ENCODE measurements around the gene RAET1G. TPM values are rescaled to one million over a fixed set of nuclear protein-coding genes. Genes with fewer than 3 reads are reported as not detected.

The RAET1G gene
- polyA plus RNA-seq, 1 of the 3 experiments (the other 2 are of a cell fraction): 2.5 TPM

DNA sequence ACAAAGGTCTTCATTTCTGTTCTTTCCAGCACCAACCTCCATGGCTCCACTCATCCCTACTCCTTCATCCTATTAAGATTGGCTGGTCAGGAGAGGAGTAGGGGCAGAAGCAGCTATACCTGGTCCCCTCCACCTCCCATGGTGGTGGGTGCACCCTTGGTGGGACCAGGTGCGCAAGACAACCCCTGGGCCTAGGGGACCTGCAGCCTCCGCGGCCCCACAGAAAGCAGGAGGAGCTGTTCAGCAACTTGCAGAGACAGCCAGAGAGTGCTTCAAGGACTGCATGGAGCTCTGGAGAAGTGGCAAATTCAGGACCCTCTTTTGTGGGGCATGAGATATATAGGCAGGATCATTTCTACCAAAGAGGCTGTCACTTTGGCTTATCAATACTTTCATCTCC, 28.7 kb upstream of the RAET1G start:
- Histone ChIP-seq H3K79me2 (ENCODE audit: insufficient read depth) (no peaks in the 10 kb centered on the region), H3K4me1 (ENCODE audit: control insufficient read depth in 1 of 2, insufficient read depth in 2 of 2, low read depth in 1 of 2, low read length in 1 of 2) (no peaks in the 10 kb centered on the region), H3F3A (replicated peaks; ENCODE audit: insufficient read depth) (no peaks in the 10 kb centered on the region), H3K27ac (ENCODE audit: low read depth in 2 of 2, low read length in 1 of 2) (no peak overlapping the region), H3K4me3 (ENCODE audit: low read depth in 2 of 2, low read length in 1 of 2) (no peak overlapping the region), H3K4me2 (no peak overlapping the region), H3K36me3 (replicated peaks in 1 of 2; ENCODE audit: control insufficient read depth in 1 of 2, insufficient read depth in 2 of 2, low read length in 1 of 2) (no peaks in the 10 kb centered on the region), H2AFZ (ENCODE audit: low read depth) (no peak overlapping the region), H3K27me3 (ENCODE audit: insufficient read depth) (peaks cover 47% of the 10 kb centered on the region), H3K9me2 (no peaks in the 10 kb centered on the region), H4K20me1 (ENCODE audit: insufficient read depth) (no peaks in the 10 kb centered on the region), H3K9ac (no peak overlapping the region), H3K9me3 (no peaks in the 10 kb centered on the region)
- POLR2A ChIA-PET: no interaction called here
- 77% methylated on average over 3 of the region's 3 CpGs for WGBS (ENCODE audit: low lambda C conversion rate)
- DNase-seq: no peak
- TF ChIP-seq SIN3A (IDR thresholded peaks at IDR 0.05; ENCODE audit: borderline replicate concordance, low read depth, low read length) (no peak), FOXM1 (IDR thresholded peaks at IDR 0.05; ENCODE audit: low read depth) (no peak), YY1 (IDR thresholded peaks at IDR 0.05; ENCODE audit: low read depth) (no peak), RXRA (IDR thresholded peaks at IDR 0.05; ENCODE audit: borderline replicate concordance, low read depth) (no peak), TAF1 (IDR thresholded peaks at IDR 0.05; ENCODE audit: borderline replicate concordance, low read depth, low read length) (no peak)
- TF ChIP-seq, protein P1, sequence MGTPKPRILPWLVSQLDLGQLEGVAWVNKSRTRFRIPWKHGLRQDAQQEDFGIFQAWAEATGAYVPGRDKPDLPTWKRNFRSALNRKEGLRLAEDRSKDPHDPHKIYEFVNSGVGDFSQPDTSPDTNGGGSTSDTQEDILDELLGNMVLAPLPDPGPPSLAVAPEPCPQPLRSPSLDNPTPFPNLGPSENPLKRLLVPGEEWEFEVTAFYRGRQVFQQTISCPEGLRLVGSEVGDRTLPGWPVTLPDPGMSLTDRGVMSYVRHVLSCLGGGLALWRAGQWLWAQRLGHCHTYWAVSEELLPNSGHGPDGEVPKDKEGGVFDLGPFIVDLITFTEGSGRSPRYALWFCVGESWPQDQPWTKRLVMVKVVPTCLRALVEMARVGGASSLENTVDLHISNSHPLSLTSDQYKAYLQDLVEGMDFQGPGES (IDR thresholded peaks at IDR 0.05; ENCODE audit: low read depth, low read length): no peak
- TF ChIP-seq, protein P2, sequence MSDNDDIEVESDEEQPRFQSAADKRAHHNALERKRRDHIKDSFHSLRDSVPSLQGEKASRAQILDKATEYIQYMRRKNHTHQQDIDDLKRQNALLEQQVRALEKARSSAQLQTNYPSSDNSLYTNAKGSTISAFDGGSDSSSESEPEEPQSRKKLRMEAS (IDR thresholded peaks at IDR 0.05; ENCODE audit: low read depth): no peak
- TF ChIP-seq, protein P3, sequence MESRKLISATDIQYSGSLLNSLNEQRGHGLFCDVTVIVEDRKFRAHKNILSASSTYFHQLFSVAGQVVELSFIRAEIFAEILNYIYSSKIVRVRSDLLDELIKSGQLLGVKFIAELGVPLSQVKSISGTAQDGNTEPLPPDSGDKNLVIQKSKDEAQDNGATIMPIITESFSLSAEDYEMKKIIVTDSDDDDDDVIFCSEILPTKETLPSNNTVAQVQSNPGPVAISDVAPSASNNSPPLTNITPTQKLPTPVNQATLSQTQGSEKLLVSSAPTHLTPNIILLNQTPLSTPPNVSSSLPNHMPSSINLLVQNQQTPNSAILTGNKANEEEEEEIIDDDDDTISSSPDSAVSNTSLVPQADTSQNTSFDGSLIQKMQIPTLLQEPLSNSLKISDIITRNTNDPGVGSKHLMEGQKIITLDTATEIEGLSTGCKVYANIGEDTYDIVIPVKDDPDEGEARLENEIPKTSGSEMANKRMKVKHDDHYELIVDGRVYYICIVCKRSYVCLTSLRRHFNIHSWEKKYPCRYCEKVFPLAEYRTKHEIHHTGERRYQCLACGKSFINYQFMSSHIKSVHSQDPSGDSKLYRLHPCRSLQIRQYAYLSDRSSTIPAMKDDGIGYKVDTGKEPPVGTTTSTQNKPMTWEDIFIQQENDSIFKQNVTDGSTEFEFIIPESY (IDR thresholded peaks at IDR 0.05; ENCODE audit: borderline replicate concordance, low read depth): no peak
- TF ChIP-seq, protein P4, sequence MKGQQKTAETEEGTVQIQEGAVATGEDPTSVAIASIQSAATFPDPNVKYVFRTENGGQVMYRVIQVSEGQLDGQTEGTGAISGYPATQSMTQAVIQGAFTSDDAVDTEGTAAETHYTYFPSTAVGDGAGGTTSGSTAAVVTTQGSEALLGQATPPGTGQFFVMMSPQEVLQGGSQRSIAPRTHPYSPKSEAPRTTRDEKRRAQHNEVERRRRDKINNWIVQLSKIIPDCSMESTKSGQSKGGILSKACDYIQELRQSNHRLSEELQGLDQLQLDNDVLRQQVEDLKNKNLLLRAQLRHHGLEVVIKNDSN (IDR thresholded peaks at IDR 0.05; ENCODE audit: borderline replicate concordance, low read depth): no peak
- TF ChIP-seq, protein P5, sequence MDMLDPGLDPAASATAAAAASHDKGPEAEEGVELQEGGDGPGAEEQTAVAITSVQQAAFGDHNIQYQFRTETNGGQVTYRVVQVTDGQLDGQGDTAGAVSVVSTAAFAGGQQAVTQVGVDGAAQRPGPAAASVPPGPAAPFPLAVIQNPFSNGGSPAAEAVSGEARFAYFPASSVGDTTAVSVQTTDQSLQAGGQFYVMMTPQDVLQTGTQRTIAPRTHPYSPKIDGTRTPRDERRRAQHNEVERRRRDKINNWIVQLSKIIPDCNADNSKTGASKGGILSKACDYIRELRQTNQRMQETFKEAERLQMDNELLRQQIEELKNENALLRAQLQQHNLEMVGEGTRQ (IDR thresholded peaks at IDR 0.05; ENCODE audit: borderline replicate concordance, low read depth, low read length): no peak
- TF ChIP-seq, protein P6, sequence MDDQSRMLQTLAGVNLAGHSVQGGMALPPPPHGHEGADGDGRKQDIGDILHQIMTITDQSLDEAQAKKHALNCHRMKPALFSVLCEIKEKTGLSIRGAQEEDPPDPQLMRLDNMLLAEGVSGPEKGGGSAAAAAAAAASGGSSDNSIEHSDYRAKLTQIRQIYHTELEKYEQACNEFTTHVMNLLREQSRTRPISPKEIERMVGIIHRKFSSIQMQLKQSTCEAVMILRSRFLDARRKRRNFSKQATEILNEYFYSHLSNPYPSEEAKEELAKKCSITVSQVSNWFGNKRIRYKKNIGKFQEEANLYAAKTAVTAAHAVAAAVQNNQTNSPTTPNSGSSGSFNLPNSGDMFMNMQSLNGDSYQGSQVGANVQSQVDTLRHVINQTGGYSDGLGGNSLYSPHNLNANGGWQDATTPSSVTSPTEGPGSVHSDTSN (IDR thresholded peaks at IDR 0.05): no peak
- CTCF ChIA-PET: no interaction called here

Data from SK-N-SH (cell line).